Testis (tissue), 2 donors: ENCODE measurements around the gene DDX24.

Experiments used
- CTCF ChIP-seq, 3 experiments: fragments of 450-650 bp in 2 of 3; fragments of 200-600 bp in 1 of 3; sonication (generic) in 1 of 3; IDR thresholded peaks; one replicate each; pipeline ENCODE4 v1.5.1; 2016 to 2019; ENCODE audit warnings: antibody characterized with exemption in 3 of 3, mild to moderate bottlenecking in 2 of 3, moderate library complexity in 1 of 3
- POLR2A ChIP-seq: fragments of 450-650 bp; IDR thresholded peaks from one replicate; pipeline ENCODE4 v1.6.1; 2017; ENCODE audit warnings: antibody characterized with exemption, mild to moderate bottlenecking, moderate library complexity

DNA sequence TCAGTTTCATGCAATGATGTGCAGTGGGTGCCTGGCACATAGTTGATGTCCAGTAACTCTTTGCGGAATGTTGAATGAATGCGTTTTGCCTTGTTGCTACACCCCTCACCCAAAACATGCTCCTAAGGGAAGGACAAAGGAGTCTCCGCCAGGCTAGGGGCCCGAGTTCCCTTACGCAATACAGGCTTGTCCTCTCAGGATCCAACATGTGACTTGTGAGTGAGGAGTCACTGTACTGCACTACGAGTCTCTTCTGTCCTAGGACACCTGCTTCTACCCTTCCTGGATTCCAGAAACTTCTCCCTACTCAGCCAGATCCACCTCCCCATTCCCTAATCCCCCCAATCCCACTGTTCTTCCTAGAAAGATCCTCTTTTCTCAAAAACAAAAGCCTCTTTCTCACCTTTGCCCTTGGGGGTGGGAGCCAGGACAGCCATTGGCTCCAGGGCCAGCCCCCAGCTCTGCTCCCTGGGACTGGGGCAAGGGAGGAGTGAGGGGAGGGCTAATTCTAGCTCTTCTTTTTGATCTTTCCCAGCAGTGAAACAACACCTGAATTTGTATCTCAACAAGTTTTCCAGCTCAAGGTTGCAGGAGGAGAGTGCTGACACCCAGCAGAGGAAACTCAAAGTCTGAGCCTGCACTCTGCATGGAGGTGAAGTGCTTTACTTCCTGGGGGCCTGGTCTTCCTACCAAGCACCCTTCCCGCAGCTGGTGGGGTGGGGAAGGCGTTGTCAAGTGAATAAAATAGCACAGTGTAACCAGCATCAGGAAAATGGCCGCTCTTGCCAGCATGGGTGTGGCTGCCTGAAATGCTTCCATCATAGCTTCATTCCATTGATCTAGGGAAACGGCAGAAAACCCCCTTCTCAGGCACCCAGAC is 58.2 kb downstream of the DDX24 start:
- no peak for TF ChIP-seq POLR2A
- no peak for TF ChIP-seq CTCF (IDR thresholded peaks at IDR 0.05)
